Measurements from ENCODE around the gene DESI1. TPM values are rescaled to one million over a fixed set of nuclear protein-coding genes. Genes with fewer than 3 reads are reported as not detected.

Gene DESI1
- polyA plus RNA-seq, 3 donors from 2014 or later = 10.4 to 18.6 (median 11.4) TPM

- no peak overlapping the region for H3K4me3 Mint-ChIP-seq
- H3K27me3 Mint-ChIP-seq (ENCODE audit: low read depth in 3 of 3) = peaks cover 2 to 20% (median 9%) of the 10 kb centered on the region in 3 donors
- H3K27ac Mint-ChIP-seq = no peak overlapping the region
Observed at GRCh38 chr22:41557401-41558240, 63.2 kb downstream of the DESI1 start.

GRCh38 chr22:41556561-41556960 is 64.3 kb downstream of the DESI1 start:
- Mint-ChIP-seq H3K27ac (no peak overlapping the region), H3K27me3 (ENCODE audit: low read depth in 3 of 3) (peaks cover 2 to 15% (median 9%) of the 10 kb centered on the region in 3 donors), H3K36me3 (no peaks in the 10 kb centered on the region), H3K9me3 (no peaks in the 10 kb centered on the region), H3K4me3 (no peak overlapping the region), H3K4me1 (no peaks in the 10 kb centered on the region)
- DNase-seq = no peak

More at GRCh38 chr22:41557401-41558240, 63.2 kb downstream of the DESI1 start:
- H3K4me1 Mint-ChIP-seq = no peaks in the 10 kb centered on the region
- H3K9me3 Mint-ChIP-seq = no peaks in the 10 kb centered on the region
- H3K36me3 Mint-ChIP-seq = no peaks in the 10 kb centered on the region
- no peak for DNase-seq

GRCh38 chr22:41555325-41555982 is 65.4 kb downstream of the DESI1 start:
- Mint-ChIP-seq H3K27me3 (ENCODE audit: low read depth in 3 of 3) (peaks cover 5 to 11% (median 6%) of the 10 kb centered on the region in 3 donors), H3K27ac (no peak overlapping the region), H3K36me3 (no peaks in the 10 kb centered on the region), H3K4me3 (no peak overlapping the region), H3K4me1 (no peaks in the 10 kb centered on the region), H3K9me3 (no peaks in the 10 kb centered on the region)
- DNase-seq = no peak

- Mint-ChIP-seq H3K27ac (no peak overlapping the region), H3K9me3 (no peaks in the 10 kb centered on the region), H3K4me1 (no peaks in the 10 kb centered on the region), H3K36me3 (no peaks in the 10 kb centered on the region), H3K27me3 (ENCODE audit: low read depth in 3 of 3) (peaks cover 5 to 11% (median 7%) of the 10 kb centered on the region in 3 donors), H3K4me3 (no peak overlapping the region)
- DNase-seq = no peak
Observed at GRCh38 chr22:41551877-41552582, 68.8 kb downstream of the DESI1 start.

GRCh38 chr22:41550952-41551491 is 69.8 kb downstream of the DESI1 start:
- Mint-ChIP-seq H3K4me3 (no peak overlapping the region), H3K36me3 (no peaks in the 10 kb centered on the region), H3K9me3 (no peaks in the 10 kb centered on the region), H3K27ac (no peak overlapping the region), H3K27me3 (ENCODE audit: low read depth in 3 of 3) (peaks cover 3 to 5% (median 5%) of the 10 kb centered on the region in 3 donors), H3K4me1 (no peaks in the 10 kb centered on the region)
- no peak for DNase-seq

- H3K27me3 Mint-ChIP-seq (ENCODE audit: low read depth in 3 of 3) = peaks cover 9 to 12% (median 11%) of the 10 kb centered on the region in 3 donors
- H3K4me3 Mint-ChIP-seq = no peak overlapping the region
- no peak for DNase-seq
- no peaks in the 10 kb centered on the region for H3K9me3 Mint-ChIP-seq
- H3K27ac Mint-ChIP-seq = no peak overlapping the region
- no peaks in the 10 kb centered on the region for H3K36me3 Mint-ChIP-seq
- peaks cover 11 to 13% of the 10 kb centered on the region in 2 donors for H3K4me1 Mint-ChIP-seq
Observed at GRCh38 chr22:41548830-41549211, 72.0 kb downstream of the DESI1 start.

Other genes with a start within 250 kb of the DESI1 start
- 1 to 10 TPM; 1.4 to 3.8 (median 1.8) TPM for gene TEF, start 239.1 kb downstream of the DESI1 start, polyA plus RNA-seq
- gene TOB2, start 174.2 kb downstream of the DESI1 start, polyA plus RNA-seq = 10 to 100 TPM in 1 of 3 donors, 1 to 10 TPM in 2; 5.9 to 23.6 (median 8.6) TPM
- 10 to 100 TPM; 26.4 to 31.0 (median 29.9) TPM for gene PHF5A, start 152.4 kb downstream of the DESI1 start, polyA plus RNA-seq
- gene ACO2, start 151.9 kb downstream of the DESI1 start, polyA plus RNA-seq = 100 to 1,000 TPM in 2 of 3 donors, 10 to 100 TPM in 1; 77.1 to 115 (median 111) TPM
- gene POLR3H, start 76.6 kb downstream of the DESI1 start, polyA plus RNA-seq = 10 to 100 TPM in 2 of 3 donors, 1 to 10 TPM in 1; 9.2 to 15.4 (median 15.0) TPM
- gene CSDC2, start 60.0 kb downstream of the DESI1 start, polyA plus RNA-seq = not detected
- gene PMM1, start 31.2 kb downstream of the DESI1 start, polyA plus RNA-seq = 10 to 100 TPM; 24.1 to 31.6 (median 24.4) TPM
- 100 to 1,000 TPM; 351 to 473 (median 385) TPM for gene XRCC6, start 252 bp upstream of the DESI1 start, polyA plus RNA-seq
- 100 to 1,000 TPM; 190 to 209 (median 192) TPM for gene SNU13, start 67.8 kb upstream of the DESI1 start, polyA plus RNA-seq
- 100 to 1,000 TPM; 122 to 250 (median 178) TPM for gene MEI1, start 78.5 kb upstream of the DESI1 start, polyA plus RNA-seq
- 1 to 10 TPM; 1.8 to 6.6 (median 4.2) TPM for gene CCDC134, start 179.6 kb upstream of the DESI1 start, polyA plus RNA-seq
- 10 to 100 TPM; 16.9 to 40.3 (median 22.9) TPM for gene SREBF2, start 212.1 kb upstream of the DESI1 start, polyA plus RNA-seq

All from immature natural killer cell (primary cell).